ENCODE results near the gene ITGA1. TPM values are rescaled to one million over a fixed set of nuclear protein-coding genes. Genes with fewer than 3 reads are reported as not detected.

Gene ITGA1
- total RNA-seq, 1 donor from 2014 or later, result 3.0 TPM

- Mint-ChIP-seq H3K27ac (ENCODE audit: unreplicated experiment) (no peak overlapping the region), H3K4me1 (peaks cover 8% of the 10 kb centered on the region)
- TF ChIP-seq CTCF (conservative IDR thresholded peaks at IDR 0.05), result no peak
Observed at GRCh38 chr5:52995914-52996313, 208.2 kb downstream of the ITGA1 start.

GRCh38 chr5:52996979-52997378 lies 209.3 kb downstream of the ITGA1 start:
- Mint-ChIP-seq H3K27me3 (ENCODE audit: low read depth) (peaks cover 31% of the 10 kb centered on the region), H3K27ac (ENCODE audit: unreplicated experiment) (no peak overlapping the region), H3K36me3 (ENCODE audit: low read depth) (no peaks in the 10 kb centered on the region), H3K9me3 (no peaks in the 10 kb centered on the region), H3K4me3 (peak overlapping the region; percentile 21), H3K4me1 (peaks cover 8% of the 10 kb centered on the region)
- no peak for TF ChIP-seq CTCF (conservative IDR thresholded peaks at IDR 0.05)
- no peak for DNase-seq (ENCODE audit: low read depth, low spot score)

More at GRCh38 chr5:52995914-52996313, 208.2 kb downstream of the ITGA1 start:
- no peak overlapping the region for H3K4me3 Mint-ChIP-seq
- H3K27me3 Mint-ChIP-seq (ENCODE audit: low read depth), result peaks cover 39% of the 10 kb centered on the region
- H3K9me3 Mint-ChIP-seq, result no peaks in the 10 kb centered on the region
- no peaks in the 10 kb centered on the region for H3K36me3 Mint-ChIP-seq (ENCODE audit: low read depth)
- DNase-seq (ENCODE audit: low read depth, low spot score), result no peak

GRCh38 chr5:52997424-52997823 lies 209.7 kb downstream of the ITGA1 start:
- no peaks in the 10 kb centered on the region for H3K36me3 Mint-ChIP-seq (ENCODE audit: low read depth)
- peak overlapping the region; percentile 21 for H3K4me3 Mint-ChIP-seq
- H3K27me3 Mint-ChIP-seq (ENCODE audit: low read depth), result peaks cover 27% of the 10 kb centered on the region
- H3K9me3 Mint-ChIP-seq, result no peaks in the 10 kb centered on the region
- no peak for TF ChIP-seq CTCF (conservative IDR thresholded peaks at IDR 0.05)
- H3K4me1 Mint-ChIP-seq, result peaks cover 8% of the 10 kb centered on the region
- no peak overlapping the region for H3K27ac Mint-ChIP-seq (ENCODE audit: unreplicated experiment)
- DNase-seq (ENCODE audit: low read depth, low spot score), result peak; percentile 26

GRCh38 chr5:52998552-52999313 lies 211.0 kb downstream of the ITGA1 start:
- peaks cover 2% of the 10 kb centered on the region for H3K9me3 Mint-ChIP-seq
- no peak overlapping the region for H3K4me3 Mint-ChIP-seq
- DNase-seq (ENCODE audit: low read depth, low spot score), result no peak
- no peak overlapping the region for H3K27ac Mint-ChIP-seq (ENCODE audit: unreplicated experiment)
- H3K27me3 Mint-ChIP-seq (ENCODE audit: low read depth), result peaks cover 17% of the 10 kb centered on the region
- no peaks in the 10 kb centered on the region for H3K36me3 Mint-ChIP-seq (ENCODE audit: low read depth)
- H3K4me1 Mint-ChIP-seq, result peaks cover 8% of the 10 kb centered on the region
- TF ChIP-seq CTCF (conservative IDR thresholded peaks at IDR 0.05), result no peak

- Mint-ChIP-seq H3K4me1 (peaks cover 8% of the 10 kb centered on the region), H3K36me3 (ENCODE audit: low read depth) (no peaks in the 10 kb centered on the region), H3K4me3 (no peak overlapping the region), H3K27ac (ENCODE audit: unreplicated experiment) (no peak overlapping the region), H3K27me3 (ENCODE audit: low read depth) (peaks cover 10% of the 10 kb centered on the region), H3K9me3 (peaks cover 2% of the 10 kb centered on the region)
- no peak for DNase-seq (ENCODE audit: low read depth, low spot score)
- TF ChIP-seq CTCF (conservative IDR thresholded peaks at IDR 0.05), result no peak
Observed at GRCh38 chr5:52999344-52999949, 211.7 kb downstream of the ITGA1 start.

Data from neural crest cell (in vitro differentiated cells).